ENCODE results near the gene BRSK2. TPM values are rescaled to one million over a fixed set of nuclear protein-coding genes. Genes with fewer than 3 reads are reported as not detected.

The BRSK2 gene
- total RNA-seq, 3 donors from 2014 or later, result 0.53 to 0.94 (median 0.76) TPM

DNA sequence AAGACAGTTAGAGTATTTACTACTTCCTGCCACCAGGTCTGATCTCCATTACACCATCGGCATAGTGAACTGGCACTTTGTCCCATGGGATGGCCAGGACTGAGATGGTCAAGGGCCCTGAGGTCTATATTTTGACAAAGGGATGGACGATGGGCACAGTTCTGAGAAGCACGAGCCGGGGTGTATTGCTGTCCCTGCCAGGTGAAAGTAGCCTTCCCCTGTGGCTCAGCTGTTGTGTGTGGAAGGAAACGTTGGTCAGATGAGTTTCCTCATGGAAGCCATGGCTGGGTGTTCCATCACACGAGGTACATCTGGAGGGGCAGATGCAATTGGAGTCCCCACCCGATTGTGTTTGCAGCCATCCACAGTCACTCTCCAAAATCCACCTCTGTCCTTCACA, 27.9 kb upstream of the BRSK2 start:
- no peaks in the 10 kb centered on the region for H3K36me3 Mint-ChIP-seq (ENCODE audit: insufficient read depth)
- peaks cover 14% of the 10 kb centered on the region for H3K27me3 Mint-ChIP-seq (ENCODE audit: low read depth)
- H3K4me1 Mint-ChIP-seq (ENCODE audit: low read depth), result no peaks in the 10 kb centered on the region
- ATAC-seq (no peak), DNase-seq (no peak)
- H3K9me3 Mint-ChIP-seq, result peaks cover 8% of the 10 kb centered on the region
- no peak overlapping the region for H3K4me3 Mint-ChIP-seq

DNA sequence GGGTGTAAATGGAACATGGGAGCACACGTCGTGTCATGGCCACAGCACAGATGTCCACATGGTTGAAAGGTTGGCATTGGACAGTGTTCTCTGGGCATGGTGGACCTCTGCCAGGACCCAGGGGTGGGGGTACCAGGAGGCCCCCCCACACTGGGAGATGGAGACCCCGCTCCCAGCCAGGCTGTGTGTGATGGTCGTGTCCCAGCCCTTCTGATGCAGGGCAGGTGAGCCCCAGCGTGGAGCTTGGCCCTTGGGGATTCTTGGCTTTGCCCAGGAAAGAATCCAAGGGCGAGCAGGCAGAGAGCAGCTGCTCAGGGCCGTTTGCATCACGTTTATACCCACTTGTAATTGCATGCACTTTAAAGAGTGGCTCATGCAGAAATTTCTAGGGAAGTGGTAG, 22.0 kb upstream of the BRSK2 start:
- Mint-ChIP-seq H3K9me3 (peaks cover 10% of the 10 kb centered on the region), H3K36me3 (ENCODE audit: insufficient read depth) (no peaks in the 10 kb centered on the region), H3K4me1 (ENCODE audit: low read depth) (no peaks in the 10 kb centered on the region), H3K27me3 (ENCODE audit: low read depth) (peaks cover 3% of the 10 kb centered on the region), H3K4me3 (no peak overlapping the region)
- no peak for DNase-seq
- no peak for ATAC-seq

DNA sequence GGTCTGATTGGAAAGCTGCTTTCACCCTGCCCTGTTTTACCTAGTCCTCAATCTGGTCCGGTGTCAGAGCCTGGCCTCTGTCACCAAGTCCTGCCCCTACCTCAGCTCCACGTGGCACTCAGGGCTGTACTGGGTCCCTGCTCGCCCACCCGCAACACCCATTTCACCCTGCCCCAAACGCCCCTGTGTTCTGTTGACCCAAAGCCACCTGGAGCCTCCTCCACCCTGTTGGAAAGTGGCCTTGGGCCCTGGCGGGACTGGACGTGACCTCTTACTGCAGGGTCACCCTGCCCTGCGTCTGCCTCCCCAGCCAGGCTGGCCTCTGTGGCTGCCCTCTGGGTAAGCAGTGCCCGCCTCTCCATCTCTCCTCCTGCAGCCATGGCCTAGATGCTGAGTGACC, 21.5 kb upstream of the BRSK2 start:
- DNase-seq, result no peak
- H3K27me3 Mint-ChIP-seq (ENCODE audit: low read depth), result peaks cover 3% of the 10 kb centered on the region
- H3K9me3 Mint-ChIP-seq, result peaks cover 10% of the 10 kb centered on the region
- H3K4me1 Mint-ChIP-seq (ENCODE audit: low read depth), result no peaks in the 10 kb centered on the region
- no peaks in the 10 kb centered on the region for H3K36me3 Mint-ChIP-seq (ENCODE audit: insufficient read depth)
- no peak for ATAC-seq
- no peak overlapping the region for H3K4me3 Mint-ChIP-seq

DNA sequence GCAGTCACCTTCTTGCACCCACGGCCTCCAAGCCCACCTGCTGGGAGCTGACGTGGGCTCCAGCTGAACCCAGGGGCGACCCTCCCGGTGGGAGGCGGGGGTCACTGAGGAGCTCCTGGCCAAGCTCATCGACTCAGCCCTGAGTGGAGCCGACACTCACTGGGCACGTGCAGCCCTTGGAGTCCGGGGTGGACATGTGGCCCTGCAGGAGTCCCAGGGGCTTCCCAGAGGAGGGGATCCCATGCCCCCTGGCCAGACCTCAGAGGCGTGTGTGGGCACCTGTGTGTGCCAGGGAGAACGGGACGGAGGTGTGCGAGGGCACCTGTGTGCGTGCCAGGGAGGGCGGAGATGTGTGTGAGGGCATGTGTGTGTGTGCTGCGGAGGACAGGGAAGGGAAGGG, 20.8 kb upstream of the BRSK2 start:
- DNase-seq, result no peak
- ATAC-seq, result no peak
- Mint-ChIP-seq H3K4me1 (ENCODE audit: low read depth) (no peaks in the 10 kb centered on the region), H3K36me3 (ENCODE audit: insufficient read depth) (no peaks in the 10 kb centered on the region), H3K9me3 (peaks cover 10% of the 10 kb centered on the region), H3K27me3 (ENCODE audit: low read depth) (peaks cover 3% of the 10 kb centered on the region), H3K4me3 (no peak overlapping the region)

DNA sequence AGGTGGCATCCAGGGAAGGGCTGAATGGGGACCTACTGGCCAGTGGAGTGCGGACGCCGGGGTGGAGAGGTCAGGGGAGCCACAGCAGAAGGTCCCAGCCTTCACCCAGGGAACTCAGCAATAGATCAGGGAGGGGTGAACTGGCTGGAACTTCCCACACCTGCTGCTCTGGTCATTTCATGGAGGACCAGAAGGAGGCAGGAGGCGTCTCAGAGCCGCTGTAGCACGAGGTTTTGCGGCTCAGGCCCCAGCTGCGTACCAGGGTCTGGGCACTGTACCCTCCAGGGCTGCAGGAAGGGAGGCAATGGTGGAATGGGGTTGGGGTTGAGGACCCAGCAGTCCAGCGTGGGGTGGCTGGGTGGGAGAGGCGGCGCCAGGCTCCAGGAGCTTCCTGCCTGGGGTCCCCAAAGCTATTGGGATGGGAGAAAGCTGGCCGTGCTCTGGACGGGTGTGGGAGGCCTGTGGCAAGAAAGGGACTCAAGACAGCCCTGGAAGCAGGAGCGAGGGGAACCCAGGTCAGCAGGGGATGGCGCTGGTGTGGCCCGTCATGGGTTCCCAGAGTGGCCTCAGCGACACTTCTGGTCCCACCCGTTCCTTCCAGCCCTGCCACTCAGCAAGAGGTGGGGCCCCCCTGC, 20.2 kb upstream of the BRSK2 start:
- Mint-ChIP-seq H3K36me3 (ENCODE audit: insufficient read depth) (no peaks in the 10 kb centered on the region), H3K4me3 (no peak overlapping the region), H3K9me3 (peaks cover 10% of the 10 kb centered on the region), H3K4me1 (ENCODE audit: low read depth) (no peaks in the 10 kb centered on the region), H3K27me3 (ENCODE audit: low read depth) (peaks cover 3% of the 10 kb centered on the region)
- DNase-seq (no peak), ATAC-seq (no peak)

DNA sequence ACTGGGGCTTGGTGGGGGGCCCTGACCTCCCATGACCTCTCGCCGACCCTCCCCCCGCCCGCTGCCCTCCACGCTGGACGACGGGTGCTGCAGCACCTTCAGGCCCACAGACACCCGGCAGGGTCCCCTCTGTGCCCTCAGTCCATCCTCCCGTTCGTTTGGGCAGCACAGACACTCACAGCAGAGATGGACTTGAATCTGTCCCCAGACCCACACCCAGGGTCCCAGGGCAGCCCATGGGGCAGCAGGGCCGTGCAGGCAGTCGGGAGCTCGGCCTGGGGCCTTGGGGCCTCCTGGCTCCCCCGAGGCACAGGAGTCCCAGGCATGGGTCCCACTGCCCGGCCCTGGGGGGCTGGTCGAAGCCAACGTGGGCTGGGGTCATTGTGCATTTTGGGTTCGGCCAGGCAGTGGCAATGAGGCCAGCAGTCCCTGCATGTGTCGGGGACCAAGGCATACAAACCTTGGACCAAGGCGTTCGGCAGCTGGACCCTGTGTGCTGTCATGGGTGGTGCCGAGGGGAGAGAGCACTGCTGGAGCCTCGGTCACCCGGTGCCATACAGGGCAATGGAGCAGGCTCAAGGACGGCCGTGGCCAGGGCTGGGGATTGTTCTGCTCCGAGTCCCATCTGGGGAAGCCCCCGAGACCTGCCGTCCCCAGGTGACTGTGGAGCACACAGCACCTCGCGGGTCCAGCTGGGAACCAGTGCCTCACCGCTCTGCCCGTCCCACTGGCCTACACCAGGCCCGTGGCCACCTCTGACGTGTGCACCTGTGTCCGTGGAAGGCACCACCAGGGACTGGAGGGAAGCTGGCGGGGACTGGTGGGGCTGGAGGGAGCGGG, 19.3 kb upstream of the BRSK2 start:
- no peak for ATAC-seq
- Mint-ChIP-seq H3K4me3 (no peak overlapping the region), H3K9me3 (peaks cover 10% of the 10 kb centered on the region), H3K4me1 (ENCODE audit: low read depth) (no peaks in the 10 kb centered on the region), H3K36me3 (ENCODE audit: insufficient read depth) (no peaks in the 10 kb centered on the region), H3K27me3 (ENCODE audit: low read depth) (peaks cover 3% of the 10 kb centered on the region)
- no peak for DNase-seq

DNA sequence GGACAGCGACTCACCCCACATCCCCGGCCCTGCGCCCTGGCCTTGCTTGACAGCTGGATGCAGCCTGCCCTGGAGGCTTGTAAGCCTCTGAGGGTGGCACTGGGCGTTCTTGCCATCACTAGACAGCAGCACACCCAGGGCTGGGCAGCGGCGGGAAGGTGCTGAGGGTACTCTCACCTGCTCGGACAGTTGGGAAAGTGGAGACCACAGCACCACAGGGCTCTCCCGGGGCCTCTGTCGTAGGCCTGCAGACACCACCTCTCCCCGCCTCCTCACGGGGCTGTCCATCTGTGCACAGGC, 18.8 kb upstream of the BRSK2 start:
- H3K27me3 Mint-ChIP-seq (ENCODE audit: low read depth), result peaks cover 3% of the 10 kb centered on the region
- ATAC-seq (no peak), DNase-seq (no peak)
- H3K36me3 Mint-ChIP-seq (ENCODE audit: insufficient read depth), result no peaks in the 10 kb centered on the region
- no peak overlapping the region for H3K4me3 Mint-ChIP-seq
- peaks cover 10% of the 10 kb centered on the region for H3K9me3 Mint-ChIP-seq
- no peaks in the 10 kb centered on the region for H3K4me1 Mint-ChIP-seq (ENCODE audit: low read depth)

DNA sequence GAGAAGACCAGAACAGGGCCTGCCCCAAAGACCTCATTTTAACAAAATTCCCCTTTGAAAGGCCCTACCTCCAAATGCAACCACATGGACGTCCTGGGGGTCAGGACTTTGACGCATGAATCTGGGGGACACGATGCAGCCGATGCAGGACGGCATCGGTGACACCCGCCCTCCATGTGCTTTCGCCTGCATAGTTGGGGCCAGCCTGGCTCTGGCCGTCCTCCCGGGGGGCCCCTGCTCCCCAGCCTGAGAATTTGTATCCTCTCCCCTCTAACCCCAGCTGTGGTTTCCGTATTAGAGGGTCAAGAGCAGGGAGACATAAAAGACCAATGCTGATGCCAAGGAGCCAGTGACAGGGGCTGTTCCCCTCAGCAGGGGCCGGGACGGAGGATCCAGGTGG, 18.4 kb upstream of the BRSK2 start:
- Mint-ChIP-seq H3K4me3 (no peak overlapping the region), H3K9me3 (peaks cover 7% of the 10 kb centered on the region), H3K36me3 (ENCODE audit: insufficient read depth) (no peaks in the 10 kb centered on the region), H3K4me1 (ENCODE audit: low read depth) (no peaks in the 10 kb centered on the region), H3K27me3 (ENCODE audit: low read depth) (peaks cover 3% of the 10 kb centered on the region)
- no peak for DNase-seq
- ATAC-seq, result no peak

DNA sequence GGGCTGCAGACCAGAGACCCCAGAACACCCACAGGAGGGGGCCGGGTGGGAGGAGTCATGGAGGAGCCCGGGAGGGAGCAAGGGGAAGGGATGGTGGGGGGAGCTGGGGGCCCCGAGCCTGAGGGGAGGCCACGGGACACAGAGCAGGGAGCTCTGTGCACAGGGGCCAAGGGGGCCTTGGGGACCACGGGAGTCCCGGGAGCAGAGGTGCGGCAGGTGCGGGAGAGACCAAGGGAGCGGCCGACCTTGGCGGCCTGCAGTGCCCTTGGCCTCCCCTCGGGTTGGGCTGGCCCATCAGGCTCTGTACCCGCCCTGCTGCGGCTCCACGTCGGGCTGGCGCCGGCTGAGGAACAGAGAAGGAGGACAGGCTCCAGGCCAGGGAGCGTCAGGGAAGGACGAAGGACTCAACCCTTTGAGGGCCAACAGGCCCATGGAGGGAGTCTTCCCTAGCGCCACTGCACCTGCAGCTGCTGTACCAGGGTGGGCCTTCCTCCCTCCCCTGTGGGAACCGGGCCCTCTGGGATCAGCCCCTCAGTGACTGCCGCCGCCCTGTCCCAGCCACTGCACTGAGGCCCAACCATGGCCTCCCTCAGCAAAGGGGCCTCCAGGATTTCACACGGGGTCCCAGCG, 17.8 kb upstream of the BRSK2 start:
- DNase-seq, result no peak
- Mint-ChIP-seq H3K4me1 (ENCODE audit: low read depth) (no peaks in the 10 kb centered on the region), H3K36me3 (ENCODE audit: insufficient read depth) (no peaks in the 10 kb centered on the region), H3K27me3 (ENCODE audit: low read depth) (peaks cover 3% of the 10 kb centered on the region), H3K4me3 (no peak overlapping the region), H3K9me3 (peaks cover 1% of the 10 kb centered on the region)
- ATAC-seq, result no peak

DNA sequence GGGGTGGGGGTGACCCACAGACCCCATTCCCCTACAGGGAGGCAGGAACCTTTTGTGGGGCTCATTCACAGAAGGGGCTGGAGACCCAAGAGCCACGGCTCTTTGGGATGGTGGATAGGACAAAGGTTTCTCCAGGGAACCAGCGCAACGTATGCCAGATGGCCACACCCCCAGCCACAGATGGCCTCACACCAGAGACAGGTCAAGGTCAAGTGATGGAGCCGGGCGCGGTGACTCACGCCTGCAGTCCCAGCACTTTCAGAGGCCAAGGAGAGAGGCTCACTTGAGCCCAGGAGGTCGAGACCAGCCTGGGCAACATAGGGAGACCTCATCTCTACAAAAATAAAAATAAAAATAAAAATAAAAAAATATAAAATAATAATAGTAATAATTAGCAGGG, 17.1 kb upstream of the BRSK2 start:
- H3K4me1 Mint-ChIP-seq (ENCODE audit: low read depth), result no peaks in the 10 kb centered on the region
- H3K36me3 Mint-ChIP-seq (ENCODE audit: insufficient read depth), result no peaks in the 10 kb centered on the region
- H3K9me3 Mint-ChIP-seq, result no peaks in the 10 kb centered on the region
- peaks cover 3% of the 10 kb centered on the region for H3K27me3 Mint-ChIP-seq (ENCODE audit: low read depth)
- H3K4me3 Mint-ChIP-seq, result no peak overlapping the region
- ATAC-seq (no peak), DNase-seq (no peak)

DNA sequence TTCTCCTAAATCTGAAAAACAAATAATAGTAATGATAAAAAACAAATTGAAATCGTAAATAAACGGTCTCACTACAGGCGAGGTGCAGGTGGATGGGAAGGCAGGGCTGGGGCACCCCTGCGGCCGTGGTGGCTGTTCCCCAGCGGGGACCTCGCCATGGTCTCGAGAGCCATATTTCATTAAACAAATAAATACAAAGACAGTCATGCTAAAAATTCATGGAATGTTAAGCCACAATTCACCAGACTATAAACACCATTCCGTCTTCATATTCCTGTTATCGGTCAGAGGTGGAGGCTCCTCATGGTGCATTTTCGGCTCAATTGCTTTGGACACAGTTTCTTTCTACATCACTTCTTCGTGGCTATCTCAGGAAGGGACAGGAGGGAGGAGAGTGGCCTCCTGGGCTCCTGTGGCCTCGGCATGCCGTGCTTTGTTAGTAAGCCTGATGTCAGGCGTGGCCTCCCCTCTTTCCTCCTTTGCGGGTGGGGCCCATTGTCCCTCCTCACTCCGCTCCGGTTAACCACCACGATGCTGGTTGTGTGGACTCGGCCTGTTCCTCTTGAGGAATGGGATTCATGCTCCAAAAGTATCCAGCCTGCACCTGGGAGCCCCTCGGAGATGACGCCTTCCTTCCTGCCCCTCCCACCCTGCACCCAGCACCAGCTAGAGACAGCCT, 16.1 kb upstream of the BRSK2 start:
- Mint-ChIP-seq H3K4me3 (no peak overlapping the region), H3K27me3 (ENCODE audit: low read depth) (peaks cover 3% of the 10 kb centered on the region), H3K36me3 (ENCODE audit: insufficient read depth) (no peaks in the 10 kb centered on the region), H3K9me3 (no peaks in the 10 kb centered on the region), H3K4me1 (ENCODE audit: low read depth) (no peaks in the 10 kb centered on the region)
- DNase-seq (no peak), ATAC-seq (no peak)

DNA sequence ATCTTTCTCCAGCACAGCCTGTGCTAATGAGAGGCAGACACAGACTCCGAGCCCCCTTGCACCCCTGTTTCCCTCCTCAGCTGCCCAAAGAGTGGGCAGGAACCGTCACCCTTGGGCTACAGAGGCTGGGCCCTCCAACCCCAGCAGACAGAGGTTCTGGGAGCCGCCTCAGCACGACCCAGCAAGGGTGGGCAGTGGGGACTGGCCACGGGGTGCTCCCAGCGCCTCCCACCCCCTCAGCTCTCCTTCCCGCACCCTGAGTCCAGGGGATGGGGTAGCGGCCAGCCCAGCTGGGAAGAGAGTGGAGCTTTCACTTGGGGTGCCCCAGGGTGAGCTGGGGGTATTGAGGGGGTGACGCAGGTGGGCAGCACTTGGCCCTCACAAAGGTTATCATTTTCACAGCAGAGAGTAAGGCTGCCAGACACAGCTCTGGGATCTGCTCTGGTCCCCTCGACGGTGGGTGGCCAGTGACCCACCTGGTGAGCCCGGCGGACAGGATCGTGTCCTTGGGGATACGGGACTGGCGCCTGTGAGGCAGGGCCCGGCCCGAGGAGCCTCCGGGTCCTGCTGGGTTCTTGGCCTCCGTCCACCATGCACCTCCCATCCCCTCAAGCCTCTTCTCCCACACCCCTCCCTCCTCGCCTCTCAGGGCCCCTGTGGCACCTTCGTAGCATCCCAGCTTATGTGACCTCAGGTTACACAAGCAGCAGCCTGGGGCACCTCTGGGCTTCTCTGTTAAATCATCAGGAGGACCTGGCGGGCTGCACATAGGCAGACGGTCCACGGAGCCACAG, 14.4 kb upstream of the BRSK2 start:
- no peaks in the 10 kb centered on the region for H3K27me3 Mint-ChIP-seq (ENCODE audit: low read depth)
- ATAC-seq, result no peak
- no peaks in the 10 kb centered on the region for H3K9me3 Mint-ChIP-seq
- H3K36me3 Mint-ChIP-seq (ENCODE audit: insufficient read depth), result no peaks in the 10 kb centered on the region
- H3K4me3 Mint-ChIP-seq, result no peak overlapping the region
- DNase-seq, result no peak
- no peaks in the 10 kb centered on the region for H3K4me1 Mint-ChIP-seq (ENCODE audit: low read depth)

DNA sequence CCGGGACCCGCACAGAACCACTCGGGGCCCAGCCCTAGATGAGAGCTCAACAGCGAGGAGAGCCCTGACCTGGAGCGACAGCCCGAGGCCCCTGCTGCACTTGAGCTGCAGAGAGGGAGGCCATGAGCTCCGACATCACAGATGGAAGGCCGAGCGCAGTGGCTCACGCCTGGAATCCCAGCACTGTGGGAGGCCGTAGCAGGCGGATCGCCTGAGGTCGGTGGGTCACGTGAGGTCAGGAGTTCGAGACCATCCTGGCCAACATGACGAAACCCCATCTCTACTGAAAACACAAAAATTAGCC, 13.8 kb upstream of the BRSK2 start:
- no peak for DNase-seq
- ATAC-seq, result no peak

DNA sequence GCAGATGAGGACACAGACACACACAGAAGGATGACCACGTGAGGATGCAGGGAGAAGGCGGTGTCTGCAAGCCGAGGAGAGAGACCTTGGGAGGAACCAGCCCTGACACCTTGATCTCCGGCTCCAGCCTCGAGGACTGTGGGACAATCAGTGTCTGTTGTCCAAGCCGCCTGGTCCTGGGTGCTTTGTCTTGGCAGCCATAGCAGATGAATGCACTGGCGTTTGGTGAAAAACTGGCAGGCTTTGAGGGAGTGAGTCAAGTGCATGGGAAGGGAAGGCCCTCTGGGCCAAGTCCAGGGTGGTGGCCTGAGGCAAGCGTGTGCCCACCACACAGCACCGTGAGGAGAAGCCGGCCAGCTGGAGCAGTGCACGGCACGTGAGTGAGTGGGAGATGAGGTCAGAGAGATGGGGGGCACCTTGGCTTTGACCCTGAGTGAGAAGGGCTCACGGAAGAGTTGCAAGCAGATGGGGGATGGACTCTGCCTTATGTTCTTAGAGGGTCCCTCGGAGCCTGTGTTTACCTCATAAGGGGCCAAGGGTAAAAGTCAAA, 12.4 kb upstream of the BRSK2 start:
- no peaks in the 10 kb centered on the region for H3K4me1 Mint-ChIP-seq (ENCODE audit: low read depth)
- no peak for DNase-seq
- no peaks in the 10 kb centered on the region for H3K9me3 Mint-ChIP-seq
- H3K36me3 Mint-ChIP-seq (ENCODE audit: insufficient read depth), result no peaks in the 10 kb centered on the region
- ATAC-seq, result no peak
- H3K4me3 Mint-ChIP-seq, result no peak overlapping the region
- no peaks in the 10 kb centered on the region for H3K27me3 Mint-ChIP-seq (ENCODE audit: low read depth)

More for the DNA sequence above, 13.8 kb upstream of the BRSK2 start:
- H3K4me3 Mint-ChIP-seq, result no peak overlapping the region
- H3K27me3 Mint-ChIP-seq (ENCODE audit: low read depth), result no peaks in the 10 kb centered on the region
- no peaks in the 10 kb centered on the region for H3K9me3 Mint-ChIP-seq
- no peaks in the 10 kb centered on the region for H3K36me3 Mint-ChIP-seq (ENCODE audit: insufficient read depth)
- no peaks in the 10 kb centered on the region for H3K4me1 Mint-ChIP-seq (ENCODE audit: low read depth)

Measured in activated T-cell treated with anti-CD3 and anti-CD28 coated beads, Interleukin-2, amount 50 U/mL, for 4 hours (primary cell).